K562 (cell line): ENCODE data around the gene SDCCAG8.

Experiments
- CHD1 ChIP-seq: fragments of 200-600 bp; sonication (generic); IDR thresholded peaks from one replicate; pipeline ENCODE4 v1.6.1; 2012; ENCODE audit warnings: mild to moderate bottlenecking, moderate library complexity, low read length, inconsistent platforms
- MAFK ChIP-seq: IDR thresholded peaks from 2 replicates; pipeline ENCODE4 v1.6.1; 2011; ENCODE audit warnings: low read length, improper control_type of control experiment
- MTA2 ChIP-seq: fragments of 450-650 bp; IDR thresholded peaks from 2 replicates; pipeline ENCODE4 v1.6.1; 2016; ENCODE audit warnings: low read depth
- PHF8 ChIP-seq: fragments of 200-600 bp; sonication (generic); IDR thresholded peaks from 2 replicates; pipeline ENCODE4 v1.6.1; 2012; ENCODE audit warnings: mixed run types, mild to moderate bottlenecking, inconsistent platforms, low read length, moderate library complexity, borderline replicate concordance
- U2AF1 ChIP-seq: fragments of 200-400 bp; formaldehyde crosslinking; optimal IDR thresholded peaks from 2 replicates; pipeline ENCODE3; 2017; ENCODE audit warnings: mild to moderate bottlenecking, low read depth, low read length, moderate library complexity
- XRCC3 ChIP-seq: fragments of 450-650 bp; IDR thresholded peaks from 2 replicates; pipeline ENCODE4 v1.6.1; 2017; ENCODE audit warnings: mild to moderate bottlenecking, moderate library complexity
- ZNF311 ChIP-seq: fragments of 250-450 bp; sonication (Bioruptor Pico); IDR thresholded peaks from 2 replicates; pipeline ENCODE4 v1.4.0; 2020; ENCODE audit warnings: mild to moderate bottlenecking, moderate library complexity
- ZNF408 ChIP-seq: fragments of 250-450 bp; sonication (Bioruptor Pico); IDR thresholded peaks from 2 replicates; pipeline ENCODE4 v1.4.0; 2020; ENCODE audit warnings: low read depth, mild to moderate bottlenecking, moderate library complexity
- TF ChIP-seq, protein P1 (sequence below): fragments of 450-650 bp; IDR thresholded peaks from 2 replicates; pipeline ENCODE4 v1.6.1; 2016; ENCODE audit warnings: borderline replicate concordance

DNA sequence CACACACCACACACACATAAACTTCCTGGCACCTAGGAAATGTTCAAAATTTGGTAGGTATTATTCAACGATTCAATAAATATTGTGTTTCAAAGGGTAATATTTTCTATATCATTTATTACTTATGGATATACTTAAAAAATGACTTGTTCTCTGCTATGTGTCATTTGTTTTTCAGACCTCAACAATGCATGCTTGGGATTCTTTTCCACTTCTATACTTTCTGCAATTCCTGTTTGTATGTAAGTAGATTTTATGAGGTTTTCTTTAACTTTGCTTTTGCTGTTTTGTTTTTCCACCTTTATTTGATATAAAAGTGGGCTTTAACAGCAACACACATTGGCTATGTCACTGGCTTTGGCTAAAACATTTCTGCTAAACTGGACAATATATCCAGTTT, 4.3 kb upstream of the SDCCAG8 start:
- TF ChIP-seq ZNF408 (CRISPR knock-in tag) (no peak), CHD1 (no peak), ZNF311 (CRISPR knock-in tag) (no peak), PHF8 (no peak), MAFK (no peak), U2AF1 (no peak), MTA2 (no peak), XRCC3 (no peak)
- TF ChIP-seq, protein P1, sequence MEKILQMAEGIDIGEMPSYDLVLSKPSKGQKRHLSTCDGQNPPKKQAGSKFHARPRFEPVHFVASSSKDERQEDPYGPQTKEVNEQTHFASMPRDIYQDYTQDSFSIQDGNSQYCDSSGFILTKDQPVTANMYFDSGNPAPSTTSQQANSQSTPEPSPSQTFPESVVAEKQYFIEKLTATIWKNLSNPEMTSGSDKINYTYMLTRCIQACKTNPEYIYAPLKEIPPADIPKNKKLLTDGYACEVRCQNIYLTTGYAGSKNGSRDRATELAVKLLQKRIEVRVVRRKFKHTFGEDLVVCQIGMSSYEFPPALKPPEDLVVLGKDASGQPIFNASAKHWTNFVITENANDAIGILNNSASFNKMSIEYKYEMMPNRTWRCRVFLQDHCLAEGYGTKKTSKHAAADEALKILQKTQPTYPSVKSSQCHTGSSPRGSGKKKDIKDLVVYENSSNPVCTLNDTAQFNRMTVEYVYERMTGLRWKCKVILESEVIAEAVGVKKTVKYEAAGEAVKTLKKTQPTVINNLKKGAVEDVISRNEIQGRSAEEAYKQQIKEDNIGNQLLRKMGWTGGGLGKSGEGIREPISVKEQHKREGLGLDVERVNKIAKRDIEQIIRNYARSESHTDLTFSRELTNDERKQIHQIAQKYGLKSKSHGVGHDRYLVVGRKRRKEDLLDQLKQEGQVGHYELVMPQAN = no peak
